Upper lobe of left lung (tissue), 4 donors: Measurements from ENCODE around the gene METRN.

Experiments
- CTCF ChIP-seq, 6 experiments: fragments of 450-650 bp in 4 of 6; fragments of 200-600 bp in 2 of 6; sonication (generic) in 2 of 6; IDR thresholded peaks; one replicate each; pipeline ENCODE4 v1.5.1; 2016 to 2019; ENCODE audit warnings: antibody characterized with exemption in 6 of 6
- POLR2A ChIP-seq, 4 donors: fragments of 450-650 bp; IDR thresholded peaks; one replicate each; pipeline ENCODE4 v1.5.1; 2016 to 2017; ENCODE audit warnings: antibody characterized with exemption in 4 of 4, mild to moderate bottlenecking in 2 of 4
- POLR2AphosphoS5 ChIP-seq, 2 donors: sonication (generic); formaldehyde crosslinking; IDR thresholded peaks; one replicate each; pipeline ENCODE4 v1.5.1; 2017; ENCODE audit warnings: antibody characterized with exemption in 2 of 2

GRCh38 chr16:666572-666971 is 48.3 kb upstream of the METRN start:
- no peak for TF ChIP-seq POLR2AphosphoS5 (IDR thresholded peaks at IDR 0.05)
- TF ChIP-seq CTCF (IDR thresholded peaks at IDR 0.05), result no peak
- no peak for TF ChIP-seq POLR2A (IDR thresholded peaks at IDR 0.05)
